ENCODE results near the gene XPO6. TPM values are rescaled to one million over a fixed set of nuclear protein-coding genes. Genes with fewer than 3 reads are reported as not detected.

The XPO6 gene
- total RNA-seq, 4 donors from 2014 or later, result 88.2 to 160 (median 118) TPM

- no peak for TF ChIP-seq CTCF (IDR thresholded peaks at IDR 0.05)
- TF ChIP-seq POLR2A (IDR thresholded peaks at IDR 0.05), result no peak
- Histone ChIP-seq H3K36me3 (no peaks in the 10 kb centered on the region), H3K27ac (no peak overlapping the region), H3K4me1 (no peaks in the 10 kb centered on the region), H3K4me3 (replicated peaks in 1 of 3) (no peak overlapping the region), H3K9me3 (no peaks in the 10 kb centered on the region), H3K27me3 (no peaks in the 10 kb centered on the region)
- no peak for DNase-seq
- 43% methylated on average over 15 of the region's 15 CpGs for WGBS, 2 donors
- intact Hi-C loops (cut with DNase I), result no loop called here
These were observed 158.3 kb downstream of the XPO6 start for GRCh38 chr16:28053461-28053860.

- WGBS, 2 donors, result 60 to 70% methylated on average over 7 to 8 of the region's 8 CpGs
- TF ChIP-seq POLR2A (IDR thresholded peaks at IDR 0.05) (no peak), CTCF (IDR thresholded peaks at IDR 0.05) (no peak)
- intact Hi-C loops (cut with DNase I), result no loop called here
- H3K9me3 ChIP-seq, result no peaks in the 10 kb centered on the region
- no peak overlapping the region for H3K27ac ChIP-seq
- no peaks in the 10 kb centered on the region for H3K27me3 ChIP-seq
- no peak for DNase-seq
- no peaks in the 10 kb centered on the region for H3K36me3 ChIP-seq
- no peaks in the 10 kb centered on the region for H3K4me1 ChIP-seq
- H3K4me3 ChIP-seq (replicated peaks in 1 of 3), result no peak overlapping the region
These were observed 159.3 kb downstream of the XPO6 start for GRCh38 chr16:28052274-28053128.

GRCh38 chr16:28051486-28051885, 160.3 kb downstream of the XPO6 start:
- WGBS, 2 donors, result 72 to 79% methylated on average over 7 of the region's 7 CpGs
- TF ChIP-seq CTCF (IDR thresholded peaks at IDR 0.05) (no peak), POLR2A (IDR thresholded peaks at IDR 0.05) (no peak)
- intact Hi-C loops (cut with DNase I), result no loop called here
- Histone ChIP-seq H3K27me3 (no peaks in the 10 kb centered on the region), H3K36me3 (no peaks in the 10 kb centered on the region), H3K9me3 (no peaks in the 10 kb centered on the region), H3K27ac (no peak overlapping the region), H3K4me3 (replicated peaks in 1 of 3) (no peak overlapping the region), H3K4me1 (no peaks in the 10 kb centered on the region)
- no peak for DNase-seq

Small RNA genes within 50 kb of the gene (small RNA-seq; reads per million reads assigned to genes)
- gene RF00402, result not detected
- gene RNY1P10, result not detected

Other genes with a start within 250 kb of the XPO6 start
- not detected for gene GSG1L, start 148.3 kb downstream of the XPO6 start, total RNA-seq
- gene SBK1, start 80.6 kb upstream of the XPO6 start, total RNA-seq, result 1 to 10 TPM; 2.8 to 6.8 (median 4.8) TPM
- 10 to 100 TPM in 1 of 4 donors, 1 to 10 TPM in 2, not detected in 1; 2.5 to 10.5 (median 6.3) TPM for gene NPIPB6, start 151.5 kb upstream of the XPO6 start, total RNA-seq
- 100 to 1,000 TPM in 2 of 4 donors, 10 to 100 TPM in 2; 64.5 to 220 (median 105) TPM for gene EIF3CL, start 191.9 kb upstream of the XPO6 start, total RNA-seq